ENCODE measurements around the gene USP17L11. TPM values are rescaled to one million over a fixed set of nuclear protein-coding genes. Genes with fewer than 3 reads are reported as not detected.
"Not testable (repeated sequence)": the region's sequence is repeated elsewhere in the genome, so short reads cannot be mapped to it uniquely, and the experiment has no call there.

USP17L11 gene
- total RNA-seq: not detected
- not detected for polyA plus RNA-seq

GRCh38 chr4:9215105-9215504 lies at the start of gene USP17L11:
Gene USP17L11 (plus strand): TSS chr4:9215405. CDS start chr4:9215405, 0 bp downstream.
- not testable (repeated sequence) for DNase-seq (ENCODE audit: extremely low spot score); H3K27ac ChIP-seq (ENCODE audit: low read depth)
- no CpG with 5 or more reads among the region's 14 CpGs for WGBS

DNA sequence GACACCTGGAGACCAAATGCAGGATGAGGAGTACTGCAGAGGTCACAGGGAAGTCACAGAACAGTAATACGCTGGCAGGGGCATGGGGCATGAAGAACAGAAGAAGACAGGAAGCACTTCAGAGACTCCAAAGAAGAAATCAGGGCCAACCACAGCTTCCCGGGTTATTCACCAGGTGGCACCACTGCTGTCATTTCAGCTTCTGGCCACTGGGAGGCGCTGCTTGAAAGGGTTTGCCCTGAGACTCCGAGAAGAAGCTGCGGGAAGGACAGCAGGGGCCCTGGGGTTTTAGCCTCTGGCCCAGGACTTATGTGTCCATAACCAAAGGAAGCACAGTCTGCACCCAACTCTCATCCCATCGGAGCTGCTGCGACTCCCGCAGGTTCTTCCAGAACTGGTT lies 49.2 kb upstream of the USP17L11 start:
- WGBS: 23% methylated on average over 8 of the region's 8 CpGs
- not testable (repeated sequence) for H3K4me3 ChIP-seq (ENCODE audit: low read depth, low read length); H3K4me1 ChIP-seq (ENCODE audit: insufficient read depth); H3K27ac ChIP-seq (ENCODE audit: low read depth); H3K36me3 ChIP-seq (ENCODE audit: insufficient read depth); DNase-seq (ENCODE audit: extremely low spot score)

More at GRCh38 chr4:9215105-9215504, at the start of gene USP17L11:
- H3K4me1 ChIP-seq (ENCODE audit: insufficient read depth); H3K4me3 ChIP-seq (ENCODE audit: low read depth, low read length); H3K36me3 ChIP-seq (ENCODE audit: insufficient read depth): not testable (repeated sequence)

DNA sequence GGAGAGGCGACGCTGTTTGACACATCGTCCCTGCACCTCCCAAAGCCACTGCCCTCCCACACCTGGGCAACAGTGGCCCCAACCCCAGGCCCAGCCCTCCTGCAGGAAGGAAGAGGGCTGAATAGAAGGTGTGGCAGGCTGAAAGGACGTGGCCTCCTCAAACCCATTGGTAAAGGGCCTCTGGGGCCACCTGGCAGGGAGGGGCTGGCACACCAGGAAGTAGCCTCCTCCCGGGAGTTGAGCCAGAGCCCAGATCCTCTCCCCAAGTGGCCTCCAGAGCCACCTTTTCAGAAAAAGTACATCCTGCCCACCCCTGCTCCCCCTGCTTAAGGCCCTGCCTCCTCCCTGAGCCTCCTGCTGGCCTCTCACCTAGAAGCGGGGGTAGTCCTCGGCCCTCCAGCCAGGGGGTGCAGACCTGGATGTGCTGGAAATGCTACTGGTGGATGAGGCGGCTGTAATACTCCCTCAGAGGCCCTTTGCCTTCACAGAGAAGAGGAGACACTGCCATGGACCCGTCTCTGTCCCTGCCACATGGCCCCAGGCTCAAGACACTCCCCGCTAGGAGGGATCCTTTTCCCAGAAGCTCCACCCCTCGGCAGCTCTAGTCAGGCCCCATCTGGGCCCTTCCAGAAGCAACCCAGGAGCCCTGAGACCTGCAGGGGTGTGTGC lies 45.3 kb upstream of the USP17L11 start, which contains the start of gene FAM90A26:
TSS of gene FAM90A26 (plus strand) at position 619 of the 669 bp plus-strand sequence. CDS start 2,764 bp downstream, outside the sequence.
- not testable (repeated sequence) for H3K36me3 ChIP-seq (ENCODE audit: insufficient read depth); H3K4me3 ChIP-seq (ENCODE audit: low read depth, low read length); DNase-seq (ENCODE audit: extremely low spot score); H3K27ac ChIP-seq (ENCODE audit: low read depth); H3K4me1 ChIP-seq (ENCODE audit: insufficient read depth)
- 75% methylated on average over 10 of the region's 11 CpGs for WGBS

GRCh38 chr4:9210357-9210756 lies 4.8 kb upstream of the USP17L11 start, which contains the start of gene USP17L10:
Gene USP17L10 (plus strand): TSS chr4:9210657. CDS start chr4:9210657, 0 bp downstream.
- not testable (repeated sequence) for DNase-seq (ENCODE audit: extremely low spot score); H3K27ac ChIP-seq (ENCODE audit: low read depth); H3K4me1 ChIP-seq (ENCODE audit: insufficient read depth); H3K4me3 ChIP-seq (ENCODE audit: low read depth, low read length); H3K36me3 ChIP-seq (ENCODE audit: insufficient read depth)
- WGBS: no CpG with 5 or more reads among the region's 13 CpGs

DNA sequence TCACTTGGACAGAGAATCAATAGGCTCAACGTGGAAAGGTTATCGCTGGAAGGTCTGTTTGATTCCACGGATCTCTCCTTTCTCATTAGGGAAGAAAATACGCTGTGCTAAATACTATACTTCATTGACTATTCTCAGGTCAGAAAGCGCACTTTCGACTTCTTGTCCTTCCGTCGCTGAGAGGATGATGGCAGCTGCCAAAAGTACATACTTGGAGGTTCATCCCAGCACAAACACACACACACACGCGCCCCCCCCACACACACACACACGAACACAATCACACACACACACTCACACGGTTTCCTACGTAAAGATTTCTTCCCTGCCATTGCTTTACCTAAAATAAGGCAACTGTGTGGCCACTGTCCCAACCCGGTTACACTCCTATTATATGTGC lies 504 bp upstream of the USP17L11 start:
- 84% methylated on average over 11 of the region's 14 CpGs for WGBS

DNA sequence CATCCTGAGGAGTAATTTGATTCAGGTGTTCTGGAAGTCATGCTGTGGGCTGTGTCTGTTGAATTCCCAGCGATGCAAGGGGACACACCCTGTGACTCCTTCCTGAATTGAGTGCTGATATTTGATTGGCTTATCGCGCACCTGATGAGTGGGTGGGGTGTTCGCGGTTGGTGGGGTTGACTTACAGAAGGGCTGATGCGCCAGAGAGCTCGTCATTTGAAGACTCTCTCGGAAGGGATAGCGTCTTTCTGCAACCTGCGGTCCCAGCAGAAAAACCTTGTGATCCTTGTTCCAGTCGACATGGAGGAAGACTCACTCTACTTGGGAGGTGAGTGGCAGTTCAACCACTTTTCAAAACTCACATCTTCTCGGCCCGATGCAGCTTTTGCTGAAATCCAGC lies 4.6 kb downstream of the USP17L11 start, which contains the start of gene USP17L12:
TSS of gene USP17L12 (plus strand) at position 301 of the 400 bp plus-strand sequence. CDS start at position 301, 0 bp downstream.
- not testable (repeated sequence) for H3K27ac ChIP-seq (ENCODE audit: low read depth); H3K4me1 ChIP-seq (ENCODE audit: insufficient read depth); H3K36me3 ChIP-seq (ENCODE audit: insufficient read depth); H3K4me3 ChIP-seq (ENCODE audit: low read depth, low read length); DNase-seq (ENCODE audit: extremely low spot score)
- no CpG with 5 or more reads among the region's 13 CpGs for WGBS

More for the DNA sequence above, 504 bp upstream of the USP17L11 start:
- H3K36me3 ChIP-seq (ENCODE audit: insufficient read depth); H3K27ac ChIP-seq (ENCODE audit: low read depth); H3K4me3 ChIP-seq (ENCODE audit: low read depth, low read length); H3K4me1 ChIP-seq (ENCODE audit: insufficient read depth); DNase-seq (ENCODE audit: extremely low spot score): not testable (repeated sequence)

DNA sequence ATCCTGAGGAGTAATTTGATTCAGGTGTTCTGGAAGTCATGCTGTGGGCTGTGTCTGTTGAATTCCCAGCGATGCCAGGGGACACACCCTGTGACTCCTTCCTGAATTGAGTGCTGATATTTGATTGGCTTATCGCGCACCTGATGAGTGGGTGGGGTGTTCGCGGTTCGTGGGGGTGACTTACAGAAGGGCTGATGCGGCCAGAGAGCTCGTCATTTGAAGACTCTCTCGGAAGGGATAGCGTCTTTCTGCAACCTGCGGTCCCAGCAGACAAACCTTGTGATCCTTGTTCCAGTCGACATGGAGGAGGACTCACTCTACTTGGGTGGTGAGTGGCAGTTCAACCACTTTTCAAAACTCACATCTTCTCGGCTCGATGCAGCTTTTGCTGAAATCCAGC lies 9.4 kb downstream of the USP17L11 start, which contains the start of gene USP17L13:
TSS of gene USP17L13 (plus strand) at position 301 of the 400 bp plus-strand sequence. CDS start at position 301, 0 bp downstream.
- DNase-seq (ENCODE audit: extremely low spot score); H3K27ac ChIP-seq (ENCODE audit: low read depth); H3K36me3 ChIP-seq (ENCODE audit: insufficient read depth); H3K4me3 ChIP-seq (ENCODE audit: low read depth, low read length); H3K4me1 ChIP-seq (ENCODE audit: insufficient read depth): not testable (repeated sequence)
- no CpG with 5 or more reads among the region's 14 CpGs for WGBS

DNA sequence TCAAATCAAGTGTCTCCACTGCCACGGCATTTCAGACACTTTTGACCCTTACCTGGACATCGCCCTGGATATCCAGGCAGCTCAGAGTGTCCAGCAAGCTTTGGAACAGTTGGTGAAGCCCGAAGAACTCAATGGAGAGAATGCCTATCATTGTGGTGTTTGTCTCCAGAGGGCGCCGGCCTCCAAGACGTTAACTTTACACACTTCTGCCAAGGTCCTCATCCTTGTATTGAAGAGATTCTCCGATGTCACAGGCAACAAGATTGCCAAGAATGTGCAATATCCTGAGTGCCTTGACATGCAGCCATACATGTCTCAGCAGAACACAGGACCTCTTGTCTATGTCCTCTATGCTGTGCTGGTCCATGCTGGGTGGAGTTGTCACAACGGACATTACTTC lies 15.0 kb downstream of the USP17L11 start:
- H3K4me3 ChIP-seq (ENCODE audit: low read depth, low read length); H3K4me1 ChIP-seq (ENCODE audit: insufficient read depth); H3K27ac ChIP-seq (ENCODE audit: low read depth); DNase-seq (ENCODE audit: extremely low spot score); H3K36me3 ChIP-seq (ENCODE audit: insufficient read depth): not testable (repeated sequence)
- 83% methylated on average over 5 of the region's 8 CpGs for WGBS

GRCh38 chr4:9234085-9234484 lies 18.9 kb downstream of the USP17L11 start, which contains the start of gene USP17L15:
Gene USP17L15 (plus strand): TSS chr4:9234385. CDS start chr4:9234385, 0 bp downstream.
- not testable (repeated sequence) for H3K4me3 ChIP-seq (ENCODE audit: low read depth, low read length); H3K27ac ChIP-seq (ENCODE audit: low read depth); H3K36me3 ChIP-seq (ENCODE audit: insufficient read depth); H3K4me1 ChIP-seq (ENCODE audit: insufficient read depth); DNase-seq (ENCODE audit: extremely low spot score)
- no CpG with 5 or more reads among the region's 15 CpGs for WGBS

- H3K36me3 ChIP-seq (ENCODE audit: insufficient read depth); H3K4me3 ChIP-seq (ENCODE audit: low read depth, low read length); H3K27ac ChIP-seq (ENCODE audit: low read depth); H3K4me1 ChIP-seq (ENCODE audit: insufficient read depth); DNase-seq (ENCODE audit: extremely low spot score): not testable (repeated sequence)
- 84% methylated on average over 11 of the region's 12 CpGs for WGBS
Observed at GRCh38 chr4:9238461-9238860, 23.3 kb downstream of the USP17L11 start.

GRCh38 chr4:9243579-9243978 lies 28.4 kb downstream of the USP17L11 start, which contains the start of gene USP17L17:
Gene USP17L17 (plus strand): TSS chr4:9243879. CDS start chr4:9243879, 0 bp downstream.
- not testable (repeated sequence) for H3K4me3 ChIP-seq (ENCODE audit: low read depth, low read length); H3K36me3 ChIP-seq (ENCODE audit: insufficient read depth); H3K4me1 ChIP-seq (ENCODE audit: insufficient read depth); H3K27ac ChIP-seq (ENCODE audit: low read depth); DNase-seq (ENCODE audit: extremely low spot score)
- WGBS: 92% methylated on average over 5 of the region's 14 CpGs

GRCh38 chr4:9247953-9248680 lies 32.9 kb downstream of the USP17L11 start, which contains the start of gene USP17L18:
Gene USP17L18 (plus strand): TSS chr4:9248630. CDS start chr4:9248630, 0 bp downstream.
- WGBS: 83% methylated on average over 14 of the region's 26 CpGs

DNA sequence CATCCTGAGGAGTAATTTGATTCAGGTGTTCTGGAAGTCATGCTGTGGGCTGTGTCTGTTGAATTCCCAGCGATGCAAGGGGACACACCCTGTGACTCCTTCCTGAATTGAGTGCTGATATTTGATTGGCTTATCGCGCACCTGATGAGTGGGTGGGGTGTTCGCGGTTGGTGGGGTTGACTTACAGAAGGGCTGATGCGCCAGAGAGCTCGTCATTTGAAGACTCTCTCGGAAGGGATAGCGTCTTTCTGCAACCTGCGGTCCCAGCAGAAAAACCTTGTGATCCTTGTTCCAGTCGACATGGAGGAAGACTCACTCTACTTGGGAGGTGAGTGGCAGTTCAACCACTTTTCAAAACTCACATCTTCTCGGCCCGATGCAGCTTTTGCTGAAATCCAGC lies 37.9 kb downstream of the USP17L11 start, which contains the start of gene USP17L19:
TSS of gene USP17L19 (plus strand) at position 301 of the 400 bp plus-strand sequence. CDS start at position 301, 0 bp downstream.
- not testable (repeated sequence) for DNase-seq (ENCODE audit: extremely low spot score); H3K27ac ChIP-seq (ENCODE audit: low read depth); H3K4me3 ChIP-seq (ENCODE audit: low read depth, low read length); H3K4me1 ChIP-seq (ENCODE audit: insufficient read depth); H3K36me3 ChIP-seq (ENCODE audit: insufficient read depth)
- WGBS: no CpG with 5 or more reads among the region's 13 CpGs

More at GRCh38 chr4:9247953-9248680, 32.9 kb downstream of the USP17L11 start, which contains the start of gene USP17L18:
- not testable (repeated sequence) for H3K4me1 ChIP-seq (ENCODE audit: insufficient read depth); H3K36me3 ChIP-seq (ENCODE audit: insufficient read depth); H3K4me3 ChIP-seq (ENCODE audit: low read depth, low read length); DNase-seq (ENCODE audit: extremely low spot score); H3K27ac ChIP-seq (ENCODE audit: low read depth)

Measured in urinary bladder (tissue), 4 donors.